SK-N-SH (cell line): ENCODE data around the gene STK38. TPM values are rescaled to one million over a fixed set of nuclear protein-coding genes. Genes with fewer than 3 reads are reported as not detected.

Experiments used
- CTCF ChIA-PET: fragments of 300-600, 350-600 bp; formaldehyde crosslinking; extraction: SDS; loops from one replicate; lab custom pipeline; 2021; lab: Yijun Ruan, JAX
- POLR2A ChIA-PET: fragments of 350-600 bp; sonication (Branson Sonifier 250); formaldehyde crosslinking; extraction: SDS; loops from one replicate; lab custom pipeline; 2020; ENCODE audit warnings: antibody characterized with exemption, inconsistent platforms; lab: Yijun Ruan, JAX
- DNase-seq: peaks from one replicate; pipeline ENCODE4 v3.0.0; 2012
- H2AFZ ChIP-seq: fragments of 200-600 bp; sonication (generic); 2 replicates; pipeline ENCODE4 v1.8.1; 2016; ENCODE audit warnings: antibody characterized with exemption, mild to moderate bottlenecking, low read depth
- H3F3A ChIP-seq: fragments of 200-600 bp; sonication (generic); replicated peaks from 2 replicates; pipeline ENCODE3; 2016; ENCODE audit warnings: antibody characterized with exemption, mild to moderate bottlenecking; ENCODE audit not compliant: insufficient read depth
- H3K27ac ChIP-seq, 2 experiments: fragments of 200-500 bp in 1 of 2; fragments of 200-600 bp in 1 of 2; sonication (Bioruptor generic) in 1 of 2; sonication (generic), shearing (Covaris generic) in 1 of 2; 2 replicates each; pipeline versions ENCODE4 v1.5.1 to v1.6.1; 2014 to 2016; ENCODE audit warnings: low read depth in 2 of 2, inconsistent platforms in 1 of 2, low read length in 1 of 2, mild to moderate bottlenecking in 1 of 2, mixed read lengths in 1 of 2
- H3K27me3 ChIP-seq: fragments of 200-600 bp; sonication (generic), shearing (Covaris generic); 2 replicates; pipeline ENCODE4 v1.6.1; 2016; ENCODE audit warnings: mixed run types; ENCODE audit not compliant: insufficient read depth
- H3K36me3 ChIP-seq, 2 experiments: fragments of 200-500 bp in 1 of 2; fragments of 200-600 bp in 1 of 2; sonication (Bioruptor generic) in 1 of 2; sonication (generic) in 1 of 2; replicated peaks in 1 of 2; 2 replicates each; pipeline versions ENCODE3 to v1.5.1; 2014 to 2016; ENCODE audit warnings: low read length in 1 of 2, mild to moderate bottlenecking in 1 of 2; ENCODE audit not compliant: insufficient read depth in 2 of 2, control insufficient read depth in 1 of 2
- H3K4me1 ChIP-seq, 2 experiments: fragments of 200-500 bp in 1 of 2; fragments of 200-600 bp in 1 of 2; sonication (Bioruptor generic) in 1 of 2; sonication (generic), shearing (Covaris generic) in 1 of 2; 2 replicates each; pipeline versions ENCODE4 v1.5.1 to v1.6.1; 2014 to 2016; ENCODE audit warnings: low read depth in 1 of 2, low read length in 1 of 2, mixed run types in 1 of 2; ENCODE audit not compliant: insufficient read depth in 2 of 2, control insufficient read depth in 1 of 2
- H3K4me2 ChIP-seq: fragments of 200-600 bp; sonication (generic), shearing (Covaris generic); 2 replicates; pipeline ENCODE4 v1.6.1; 2017; ENCODE audit warnings: mixed run types
- H3K4me3 ChIP-seq, 2 experiments: fragments of 200-500 bp in 1 of 2; fragments of 200-600 bp in 1 of 2; sonication (Bioruptor generic) in 1 of 2; sonication (generic), shearing (Covaris generic) in 1 of 2; 2 replicates each; pipeline versions ENCODE4 v1.5.1 to v1.8.1; 2014 to 2016; ENCODE audit warnings: low read depth in 2 of 2, inconsistent platforms in 1 of 2, low read length in 1 of 2, mild to moderate bottlenecking in 1 of 2, mixed read lengths in 1 of 2, moderate library complexity in 1 of 2
- H3K79me2 ChIP-seq: fragments of 200-600 bp; sonication (generic); 2 replicates; pipeline ENCODE4 v1.8.1; 2017; ENCODE audit warnings: mild to moderate bottlenecking; ENCODE audit not compliant: insufficient read depth
- H3K9ac ChIP-seq: fragments of 200-600 bp; sonication (generic); 2 replicates; pipeline ENCODE4 v1.6.1; 2017; ENCODE audit warnings: mixed run types
- H3K9me2 ChIP-seq: fragments of 200-600 bp; sonication (generic); 2 replicates; pipeline ENCODE4 v1.6.1; 2017; ENCODE audit warnings: mixed run types
- H3K9me3 ChIP-seq: fragments of 200-600 bp; sonication (generic); 2 replicates; pipeline ENCODE4 v1.6.1; 2017; ENCODE audit warnings: mixed run types, mild to moderate bottlenecking, moderate library complexity
- H4K20me1 ChIP-seq: fragments of 200-600 bp; sonication (generic); 2 replicates; pipeline ENCODE4 v1.6.1; 2017; ENCODE audit warnings: mild to moderate bottlenecking, mixed run types; ENCODE audit not compliant: insufficient read depth
- ELF1 ChIP-seq: IDR thresholded peaks from 2 replicates; pipeline ENCODE4 v1.4.0; 2012
- EZH2phosphoT487 ChIP-seq: fragments of 200-600 bp; sonication (generic); IDR thresholded peaks from 2 replicates; pipeline ENCODE4 v1.6.1; 2017; ENCODE audit warnings: low read depth, mixed run types, mild to moderate bottlenecking, antibody characterized with exemption, moderate library complexity, borderline replicate concordance
- FOSL2 ChIP-seq: IDR thresholded peaks from 2 replicates; pipeline ENCODE4 v1.4.0; 2012; ENCODE audit warnings: low read depth, mild to moderate bottlenecking, moderate library complexity, borderline replicate concordance
- FOXJ3 ChIP-seq: sonication (generic); formaldehyde crosslinking; IDR thresholded peaks from 2 replicates; pipeline ENCODE4 v1.5.1; 2020; ENCODE audit warnings: mild to moderate bottlenecking, missing genetic modification reagents
- FOXM1 ChIP-seq: IDR thresholded peaks from 2 replicates; pipeline ENCODE4 v1.4.0; 2012; ENCODE audit warnings: low read depth, mild to moderate bottlenecking
- GABPA ChIP-seq: IDR thresholded peaks from 2 replicates; pipeline ENCODE4 v1.4.0; 2012; ENCODE audit warnings: low read depth, mild to moderate bottlenecking
- IRF3 ChIP-seq: fragments of 150-350 bp; IDR thresholded peaks from 2 replicates; pipeline ENCODE4 v1.6.1; 2016; ENCODE audit warnings: mild to moderate bottlenecking, low read depth, low read length
- MEF2A ChIP-seq: IDR thresholded peaks from 2 replicates; pipeline ENCODE4 v1.4.0; 2012; ENCODE audit warnings: low read depth, borderline replicate concordance
- NRF1 ChIP-seq: IDR thresholded peaks from 2 replicates; pipeline ENCODE4 v1.6.1; 2012; ENCODE audit warnings: low read depth, mild to moderate bottlenecking, low read length
- PBX3 ChIP-seq: IDR thresholded peaks from 2 replicates; pipeline ENCODE4; 2012
- POLR2AphosphoS5 ChIP-seq: IDR thresholded peaks from 2 replicates; pipeline ENCODE4 v1.6.1; 2012; ENCODE audit warnings: low read depth, low read length
- RFX5 ChIP-seq: IDR thresholded peaks from 2 replicates; pipeline ENCODE4 v1.6.1; 2012; ENCODE audit warnings: mild to moderate bottlenecking, improper control_type of control experiment, low read length
- TCF12 ChIP-seq: IDR thresholded peaks from 2 replicates; pipeline ENCODE4 v1.4.0; 2012
- TEAD4 ChIP-seq: IDR thresholded peaks from 2 replicates; pipeline ENCODE4 v1.4.0; 2012; ENCODE audit warnings: mild to moderate bottlenecking, borderline replicate concordance; ENCODE audit not compliant: insufficient read depth
- USF1 ChIP-seq: IDR thresholded peaks from 2 replicates; pipeline ENCODE4 v1.4.0; 2012; ENCODE audit warnings: low read depth, borderline replicate concordance
- USF2 ChIP-seq: fragments of 150-350 bp; IDR thresholded peaks from 2 replicates; pipeline ENCODE4 v1.6.1; 2017; ENCODE audit warnings: antibody characterized with exemption, low read length, low read depth, borderline replicate concordance
- YY1 ChIP-seq: IDR thresholded peaks from 2 replicates; pipeline ENCODE4 v1.4.0; 2012; ENCODE audit warnings: low read depth, mild to moderate bottlenecking
- WGBS: methylation state at CpG from one replicate; pipeline ENCODE4 v1.1.6; 2017; ENCODE audit warnings: low lambda C conversion rate; 5-methylcytosine and 5-hydroxymethylcytosine counted together
- polyA plus RNA-seq, 3 experiments: library from polyadenylated mRNA; depleted of rRNA; stranded (reverse); fragments of >200 nt; gene quantifications; 2 replicates each; pipeline ENCODE4 v1.2.3, GENCODE V29; 2012

STK38 gene
- polyA plus RNA-seq, 1 of the 3 experiments (the other 2 are of a cell fraction): 10.2 TPM

- DNase-seq: no peak
- no peaks in the 10 kb centered on the region; a peak in 1 of 4 replicates for H3K4me1 ChIP-seq
- H3F3A ChIP-seq: peaks cover 4% of the 10 kb centered on the region
- ChIA-PET POLR2A (no interaction called here), CTCF (interaction anchor here (1.3 kb wide), 1 partner anchor 16 kb away, joined by 3 read pairs; no protein-coding TSS in a partner anchor)
- H3K79me2 ChIP-seq: peaks cover 3% of the 10 kb centered on the region; the same call in 1 of the 2 replicates
- H3K4me3 ChIP-seq: no peak overlapping the region
- TF ChIP-seq MEF2A: no peak
- H2AFZ ChIP-seq: no peak overlapping the region
- no peak overlapping the region for H3K27ac ChIP-seq
- H3K9me2 ChIP-seq: no peaks in the 10 kb centered on the region
- H3K9me3 ChIP-seq: no peaks in the 10 kb centered on the region
- peaks cover 22 to 55% of the 10 kb centered on the region in 2 experiments for H3K36me3 ChIP-seq
- no peak overlapping the region for H3K9ac ChIP-seq
- H3K4me2 ChIP-seq: no peak overlapping the region
- 97% methylated on average over 2 of the region's 2 CpGs for WGBS
- H3K27me3 ChIP-seq: no peaks in the 10 kb centered on the region
- no peaks in the 10 kb centered on the region for H4K20me1 ChIP-seq
Observed at GRCh38 chr6:36478051-36478526, 69.2 kb downstream of the STK38 start.

GRCh38 chr6:36469946-36470345 is 77.3 kb downstream of the STK38 start:
- CTCF ChIA-PET: interaction anchor here (0.8 kb wide), 1 partner anchor 63 kb away, joined by 3 read pairs; no protein-coding TSS in a partner anchor
- Histone ChIP-seq H3K27ac (peak overlapping the region in 1 of 2 experiments; percentile 36; a peak in 1 of 4 replicates), H3K79me2 (peaks cover 76% of the 10 kb centered on the region)

More at GRCh38 chr6:36469946-36470345, 77.3 kb downstream of the STK38 start:
- no peak for TF ChIP-seq FOXM1
- no peak for TF ChIP-seq EZH2phosphoT487
- TF ChIP-seq ELF1: no peak
- TF ChIP-seq MEF2A: no peak
- TF ChIP-seq FOXJ3 (CRISPR knock-in tag): no peak
- no peak for TF ChIP-seq GABPA
- no peak for TF ChIP-seq YY1
- TF ChIP-seq TEAD4: no peak
- no peak for TF ChIP-seq RFX5
- TF ChIP-seq FOSL2: no peak
- TF ChIP-seq USF2: no peak
- TF ChIP-seq NRF1: no peak
- TF ChIP-seq POLR2AphosphoS5: no peak
- TF ChIP-seq PBX3: no peak
- TF ChIP-seq USF1: no peak
- TF ChIP-seq TCF12: no peak
- TF ChIP-seq IRF3: no peak
- H3K9me2 ChIP-seq: no peaks in the 10 kb centered on the region
- H3K36me3 ChIP-seq: peaks cover 8 to 39% of the 10 kb centered on the region in 2 experiments
- no peaks in the 10 kb centered on the region for H3K9me3 ChIP-seq
- POLR2A ChIA-PET: no interaction called here
- no peak for DNase-seq
- H4K20me1 ChIP-seq: peaks cover 4% of the 10 kb centered on the region; the same call in 1 of the 2 replicates
- H3F3A ChIP-seq: no peaks in the 10 kb centered on the region
- H3K4me3 ChIP-seq: no peak overlapping the region
- H3K4me1 ChIP-seq: peaks cover 6 to 7% of the 10 kb centered on the region in 2 experiments; a peak in 3 of 4 replicates
- no peak overlapping the region for H2AFZ ChIP-seq
- WGBS: 88% methylated on average over 3 of the region's 3 CpGs
- no peak overlapping the region for H3K9ac ChIP-seq
- no peaks in the 10 kb centered on the region for H3K27me3 ChIP-seq
- no peak overlapping the region for H3K4me2 ChIP-seq
